Peyer's patch (tissue), 4 donors: ENCODE measurements around the gene DDX50. TPM values are rescaled to one million over a fixed set of nuclear protein-coding genes. Genes with fewer than 3 reads are reported as not detected.

Source experiments
- DNase-seq, 3 donors: peaks; one replicate each; pipeline ENCODE4 v3.0.0-alpha.2; 2017 to 2019
- H3K27ac ChIP-seq, 4 donors: fragments of 200-600 bp; sonication (generic); one replicate each; pipeline ENCODE4 v1.5.1; 2016 to 2019
- H3K27me3 ChIP-seq, 2 donors: fragments of 200-600 bp; sonication (generic); one replicate each; pipeline ENCODE4 v1.5.1; 2019
- H3K36me3 ChIP-seq, 3 donors: fragments of 200-600 bp; sonication (generic); one replicate each; pipeline ENCODE4 v1.5.1; 2016 to 2019
- H3K4me1 ChIP-seq, 4 donors: fragments of 200-600 bp; sonication (generic); one replicate each; pipeline ENCODE4 v1.5.1; 2016 to 2019
- H3K4me3 ChIP-seq, 4 donors: fragments of 200-600 bp; sonication (generic); 1 replicate in 3 of 4; 2 replicates in 1 of 4; pipeline ENCODE4 v1.5.1; 2016 to 2019; ENCODE audit warnings: mild to moderate bottlenecking in 1 of 4
- H3K9me3 ChIP-seq, 4 donors: fragments of 200-600 bp; sonication (generic); one replicate each; pipeline ENCODE4 v1.5.1; 2016 to 2019; ENCODE audit warnings: mild to moderate bottlenecking in 1 of 4
- POLR2A ChIP-seq, 2 donors: fragments of 450-650 bp; IDR thresholded peaks; one replicate each; pipeline ENCODE4 v1.5.1; 2017; ENCODE audit warnings: antibody characterized with exemption in 2 of 2, mild to moderate bottlenecking in 2 of 2, moderate library complexity in 2 of 2
- total RNA-seq, 4 donors: library from RNA; depleted of rRNA; stranded (reverse); fragments of >200 nt; gene quantifications; one replicate each; pipeline ENCODE4 v1.1.0, GENCODE V29; 2016
- TF ChIP-seq, protein P1 (sequence below), 6 experiments: fragments of 450-650 bp in 4 of 6; fragments of 200-600 bp in 2 of 6; sonication (generic) in 1 of 6; IDR thresholded peaks; one replicate each; pipeline ENCODE4 v1.5.1; 2017 to 2019; ENCODE audit warnings: antibody characterized with exemption in 6 of 6, mild to moderate bottlenecking in 3 of 6, moderate library complexity in 1 of 6

Gene DDX50
- total RNA-seq, 4 donors from 2014 or later, result 8.2 to 25.6 (median 16.0) TPM

DNA sequence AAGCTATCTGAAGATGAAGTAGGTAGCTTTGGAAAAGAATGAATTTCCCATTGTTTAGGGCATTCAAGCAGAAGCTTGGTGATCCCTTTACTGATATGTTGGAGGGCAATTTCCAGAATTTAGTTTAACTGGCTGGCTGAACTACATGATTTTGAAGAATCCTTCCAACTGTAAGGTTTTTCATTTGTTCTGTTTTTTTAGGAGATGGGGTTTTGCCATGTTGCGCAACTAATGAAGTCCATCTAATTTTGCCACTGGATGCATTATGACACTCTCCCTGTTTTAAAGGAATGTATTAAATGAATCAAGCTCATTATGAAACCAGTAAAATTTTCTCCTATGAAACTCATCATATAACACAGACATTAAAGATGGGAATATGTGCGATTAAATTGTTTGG, 6.1 kb upstream of the DDX50 start:
- Histone ChIP-seq H3K36me3 (no peaks in the 10 kb centered on the region), H3K4me1 (no peaks in the 10 kb centered on the region), H3K4me3 (no peak overlapping the region), H3K27me3 (no peaks in the 10 kb centered on the region), H3K27ac (no peak overlapping the region), H3K9me3 (no peaks in the 10 kb centered on the region)
- TF ChIP-seq POLR2A (IDR thresholded peaks at IDR 0.05), result no peak
- TF ChIP-seq, protein P1, sequence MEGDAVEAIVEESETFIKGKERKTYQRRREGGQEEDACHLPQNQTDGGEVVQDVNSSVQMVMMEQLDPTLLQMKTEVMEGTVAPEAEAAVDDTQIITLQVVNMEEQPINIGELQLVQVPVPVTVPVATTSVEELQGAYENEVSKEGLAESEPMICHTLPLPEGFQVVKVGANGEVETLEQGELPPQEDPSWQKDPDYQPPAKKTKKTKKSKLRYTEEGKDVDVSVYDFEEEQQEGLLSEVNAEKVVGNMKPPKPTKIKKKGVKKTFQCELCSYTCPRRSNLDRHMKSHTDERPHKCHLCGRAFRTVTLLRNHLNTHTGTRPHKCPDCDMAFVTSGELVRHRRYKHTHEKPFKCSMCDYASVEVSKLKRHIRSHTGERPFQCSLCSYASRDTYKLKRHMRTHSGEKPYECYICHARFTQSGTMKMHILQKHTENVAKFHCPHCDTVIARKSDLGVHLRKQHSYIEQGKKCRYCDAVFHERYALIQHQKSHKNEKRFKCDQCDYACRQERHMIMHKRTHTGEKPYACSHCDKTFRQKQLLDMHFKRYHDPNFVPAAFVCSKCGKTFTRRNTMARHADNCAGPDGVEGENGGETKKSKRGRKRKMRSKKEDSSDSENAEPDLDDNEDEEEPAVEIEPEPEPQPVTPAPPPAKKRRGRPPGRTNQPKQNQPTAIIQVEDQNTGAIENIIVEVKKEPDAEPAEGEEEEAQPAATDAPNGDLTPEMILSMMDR (IDR thresholded peaks at IDR 0.05), result no peak
- DNase-seq, result no peak

DNA sequence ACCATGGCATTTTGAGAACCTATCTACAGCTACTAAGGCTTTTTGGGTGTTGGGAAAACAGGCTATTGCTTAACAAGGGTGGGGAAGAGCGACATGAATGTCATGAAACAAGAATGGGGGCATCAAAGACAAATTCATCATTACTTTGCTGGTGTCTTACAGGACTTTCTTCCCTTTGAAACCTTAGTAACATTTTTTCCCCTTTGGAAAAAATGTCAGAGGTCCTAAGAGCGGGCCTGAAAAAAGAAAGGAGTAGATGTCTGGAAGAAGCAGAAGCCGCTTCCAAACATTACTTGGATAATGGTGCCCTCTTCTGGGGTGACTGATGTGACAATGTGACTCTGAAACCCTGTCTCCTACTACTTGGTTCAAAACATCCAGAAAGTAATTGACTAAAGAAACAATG, 3.8 kb upstream of the DDX50 start:
- Histone ChIP-seq H3K27ac (no peak overlapping the region), H3K9me3 (no peaks in the 10 kb centered on the region), H3K36me3 (no peaks in the 10 kb centered on the region), H3K4me3 (no peak overlapping the region), H3K4me1 (peaks cover 0 to 4% (median 2%) of the 10 kb centered on the region in 4 donors), H3K27me3 (no peaks in the 10 kb centered on the region)
- TF ChIP-seq POLR2A (IDR thresholded peaks at IDR 0.05), result no peak
- TF ChIP-seq, protein P1 (IDR thresholded peaks at IDR 0.05), result peak in 4 of 6 experiments; percentile 37 to 85 (median 80)
- peak in 1 of 3 donors; percentile 75 for DNase-seq

DNA sequence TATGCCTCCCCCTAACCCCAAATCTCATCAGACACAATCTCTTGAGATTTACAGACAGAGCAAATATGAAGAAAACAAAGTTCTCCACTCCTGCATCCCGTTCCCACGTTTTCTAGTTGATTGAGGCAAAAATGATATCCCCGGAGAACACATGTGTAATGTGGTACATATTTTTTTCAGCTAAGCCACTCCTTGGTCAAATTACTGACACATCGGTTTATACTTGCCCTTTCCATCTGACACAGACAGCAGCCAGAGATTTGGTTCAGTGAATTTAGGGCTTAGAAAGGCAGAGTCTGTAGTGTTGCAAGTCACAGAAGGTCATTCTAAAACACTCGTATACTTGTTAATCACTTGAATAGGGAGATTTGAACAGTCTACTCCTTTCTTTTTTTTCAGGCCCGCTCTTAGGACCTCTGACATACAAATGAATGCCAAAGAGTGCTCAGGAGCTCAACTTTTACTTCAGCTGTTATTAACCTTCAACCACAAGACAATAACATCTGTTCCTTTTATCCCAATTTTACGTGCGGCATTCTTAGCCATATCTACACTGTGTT, 1.8 kb upstream of the DDX50 start:
- Histone ChIP-seq H3K36me3 (no peaks in the 10 kb centered on the region), H3K9me3 (no peaks in the 10 kb centered on the region), H3K4me3 (no peak overlapping the region), H3K27me3 (no peaks in the 10 kb centered on the region), H3K4me1 (peaks cover 0 to 13% (median 5%) of the 10 kb centered on the region in 4 donors), H3K27ac (no peak overlapping the region)
- DNase-seq, result no peak
- no peak for TF ChIP-seq POLR2A (IDR thresholded peaks at IDR 0.05)
- TF ChIP-seq, protein P1 (IDR thresholded peaks at IDR 0.05), result no peak

DNA sequence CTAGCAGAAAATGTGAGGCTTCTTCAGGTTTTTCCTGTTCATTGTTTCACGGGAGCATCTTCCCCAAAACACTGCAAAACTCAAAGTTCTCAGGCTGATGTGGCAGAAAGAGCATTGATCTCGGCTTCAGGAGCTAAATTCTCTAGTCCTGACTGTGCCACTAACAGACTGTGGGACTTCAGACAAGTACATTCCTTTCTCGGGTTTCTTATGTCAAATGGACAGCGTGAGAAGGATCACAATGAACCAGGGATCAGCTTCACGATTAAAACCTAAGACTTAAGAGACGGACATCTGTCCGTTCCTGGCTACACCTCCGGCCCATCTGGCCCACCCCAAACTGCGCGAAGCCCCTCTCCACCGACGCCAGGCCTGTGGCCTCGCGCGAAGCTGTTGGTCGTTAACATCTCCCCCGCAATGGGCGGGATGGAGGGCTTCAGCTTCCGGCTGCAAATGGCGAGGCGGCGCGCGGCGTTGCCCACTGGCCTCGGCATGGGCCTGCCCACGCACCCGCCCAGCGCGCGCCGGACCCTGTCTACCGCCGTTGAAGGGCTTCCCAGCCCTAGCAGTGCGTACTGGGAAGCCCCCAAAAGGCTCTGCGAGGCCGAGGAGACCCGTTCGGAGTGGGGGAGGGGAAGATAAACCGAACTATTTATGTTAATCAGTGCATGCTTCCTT, 549 bp upstream of the DDX50 start:
- Histone ChIP-seq H3K4me3 (peak overlapping the region; percentile 73 to 91 (median 78)), H3K27ac (peak overlapping the region; percentile 96 to 99 (median 98))

DNA sequence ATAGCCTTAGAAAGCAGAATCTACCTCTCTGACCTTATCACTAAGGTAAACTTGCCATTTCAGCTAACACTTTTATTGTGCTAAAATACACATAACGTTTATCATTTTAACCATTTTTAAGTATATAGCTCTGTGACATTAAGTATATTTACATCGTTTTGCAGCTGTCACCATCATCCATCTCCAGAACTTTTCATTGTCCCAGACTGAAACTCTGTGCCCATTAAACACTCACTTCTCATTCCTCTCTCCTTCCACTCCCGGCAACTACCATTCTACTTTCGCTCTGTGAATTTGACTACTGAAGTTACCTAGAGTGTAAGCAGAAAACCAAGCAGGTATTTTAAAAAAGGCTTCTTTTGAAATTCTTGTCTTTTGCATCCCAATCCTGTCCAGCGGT, 1.3 kb downstream of the DDX50 start:
- TF ChIP-seq, protein P1 (IDR thresholded peaks at IDR 0.05), result no peak
- TF ChIP-seq POLR2A (IDR thresholded peaks at IDR 0.05), result no peak
- H3K36me3 ChIP-seq, result peaks cover 0 to 7% (median 0%) of the 10 kb centered on the region in 3 donors
- no peaks in the 10 kb centered on the region for H3K27me3 ChIP-seq
- H3K27ac ChIP-seq, result no peak overlapping the region
- H3K9me3 ChIP-seq, result no peaks in the 10 kb centered on the region
- H3K4me3 ChIP-seq, result peak overlapping the region in 2 of 4 donors; percentile 80 to 91
- DNase-seq, result no peak
- peaks cover 0 to 18% (median 5%) of the 10 kb centered on the region in 4 donors for H3K4me1 ChIP-seq

More for the DNA sequence above, 549 bp upstream of the DDX50 start:
- H3K27me3 ChIP-seq, result no peaks in the 10 kb centered on the region
- peaks cover 0 to 16% (median 5%) of the 10 kb centered on the region in 4 donors for H3K4me1 ChIP-seq
- peak in 1 of 3 donors; percentile 86 for DNase-seq
- peak in 1 of 2 donors; percentile 7 for TF ChIP-seq POLR2A (IDR thresholded peaks at IDR 0.05)
- TF ChIP-seq, protein P1 (IDR thresholded peaks at IDR 0.05), result no peak
- no peaks in the 10 kb centered on the region for H3K36me3 ChIP-seq
- no peaks in the 10 kb centered on the region for H3K9me3 ChIP-seq
